Urinary bladder (tissue), 4 donors: ENCODE data around the gene SLC16A4. TPM values are rescaled to one million over a fixed set of nuclear protein-coding genes. Genes with fewer than 3 reads are reported as not detected.
"Not testable (repeated sequence)": the region's sequence is repeated elsewhere in the genome, so short reads cannot be mapped to it uniquely, and the experiment has no call there.

ENCODE experiments used
- DNase-seq: peaks from one replicate; pipeline ENCODE4 v3.0.0-alpha.2; 2015; ENCODE audit errors: extremely low spot score
- H3K27ac ChIP-seq: one replicate; pipeline ENCODE4 v1.5.1; 2013; ENCODE audit warnings: low read depth, mild to moderate bottlenecking, moderate library complexity
- H3K36me3 ChIP-seq: one replicate; pipeline ENCODE4 v1.6.1; 2013; ENCODE audit warnings: mild to moderate bottlenecking, moderate library complexity; ENCODE audit not compliant: insufficient read depth
- H3K4me1 ChIP-seq: one replicate; pipeline ENCODE4 v1.6.1; 2013; ENCODE audit warnings: mild to moderate bottlenecking, moderate library complexity; ENCODE audit not compliant: insufficient read depth
- H3K4me3 ChIP-seq: one replicate; pipeline ENCODE4 v1.5.1; 2013; ENCODE audit warnings: low read depth, low read length
- WGBS: extraction: QIAGEN DNeasy Blood & Tissue Kit; methylation state at CpG from one replicate; pipeline ENCODE4 v1.1.7; 2013; 5-methylcytosine and 5-hydroxymethylcytosine counted together
- polyA plus RNA-seq: library from polyadenylated mRNA; stranded (reverse); fragments of 200-250 nt; gene quantifications from one replicate; pipeline ENCODE4 v1.2.3, GENCODE V29; 2013
- total RNA-seq: library from RNA; depleted of rRNA; stranded (reverse); fragments of >200 nt; gene quantifications from one replicate; pipeline ENCODE4 v1.2.3, GENCODE V29; 2014
- donor health status: healthy with polysubstance abuse.
- donor health status: healthy.

SLC16A4 gene
- total and polyA plus RNA-seq, 2 donors: 3.6 to 15.4 TPM

DNA sequence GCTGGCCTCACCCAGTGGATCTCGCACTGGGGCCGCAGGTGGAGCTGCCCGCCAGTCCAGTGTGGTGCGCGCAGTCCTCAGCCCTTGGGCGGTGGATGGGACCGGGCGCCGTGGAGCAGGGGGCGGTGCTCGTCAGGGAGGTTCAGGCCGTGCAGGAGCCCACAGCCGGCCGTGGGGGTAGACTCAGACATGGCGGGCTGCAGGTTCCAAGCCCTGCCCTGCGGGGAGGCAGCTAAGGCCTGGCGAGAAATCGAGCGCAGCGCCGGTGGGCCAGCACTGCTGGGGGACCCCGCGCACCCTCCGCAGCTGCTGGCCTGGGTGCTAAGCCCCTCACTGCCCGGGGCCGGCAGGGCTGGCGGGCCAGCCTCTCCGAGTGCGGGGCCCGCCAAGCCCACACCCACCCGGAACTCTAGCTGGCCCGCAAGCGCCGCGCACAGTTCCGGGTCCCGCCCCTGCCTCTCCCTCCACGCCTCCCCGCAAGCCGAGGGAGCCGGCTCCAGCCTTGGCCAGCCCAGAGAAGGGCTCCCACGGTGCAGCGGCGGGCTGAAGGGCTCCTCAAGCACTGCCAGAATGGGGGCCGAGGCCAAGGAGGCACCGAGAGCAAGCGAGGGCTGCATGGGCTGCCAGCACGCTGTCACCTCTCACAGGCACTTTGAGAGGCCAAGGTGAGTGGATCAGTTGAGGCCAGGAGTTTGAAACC is 5.6 kb upstream of the SLC16A4 start:
- not testable (repeated sequence) for H3K4me1 ChIP-seq, H3K36me3 ChIP-seq, H3K4me3 ChIP-seq, H3K27ac ChIP-seq, DNase-seq
- 96% methylated on average over 48 of the region's 48 CpGs for WGBS

DNA sequence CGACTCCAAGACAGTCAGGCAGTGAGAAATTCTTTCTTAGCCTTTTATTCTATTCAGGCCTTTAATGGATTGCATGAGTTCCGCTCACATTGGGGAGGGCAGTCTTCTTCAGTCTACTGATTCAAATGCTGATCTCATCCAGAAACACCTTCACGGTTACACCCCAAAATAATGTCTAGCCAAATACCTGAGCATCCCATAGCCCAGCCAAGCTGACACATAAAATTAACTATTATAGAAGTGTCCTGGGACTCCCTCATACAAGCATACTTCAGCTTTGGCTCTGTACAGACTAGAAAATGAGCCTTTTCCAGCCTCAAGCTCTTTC is 3.6 kb upstream of the SLC16A4 start:
- H3K36me3 ChIP-seq: no peaks in the 10 kb centered on the region
- no peak for DNase-seq
- H3K27ac ChIP-seq: no peak overlapping the region
- 94% methylated on average over 3 of the region's 3 CpGs for WGBS
- H3K4me3 ChIP-seq: no peak overlapping the region
- no peaks in the 10 kb centered on the region for H3K4me1 ChIP-seq

DNA sequence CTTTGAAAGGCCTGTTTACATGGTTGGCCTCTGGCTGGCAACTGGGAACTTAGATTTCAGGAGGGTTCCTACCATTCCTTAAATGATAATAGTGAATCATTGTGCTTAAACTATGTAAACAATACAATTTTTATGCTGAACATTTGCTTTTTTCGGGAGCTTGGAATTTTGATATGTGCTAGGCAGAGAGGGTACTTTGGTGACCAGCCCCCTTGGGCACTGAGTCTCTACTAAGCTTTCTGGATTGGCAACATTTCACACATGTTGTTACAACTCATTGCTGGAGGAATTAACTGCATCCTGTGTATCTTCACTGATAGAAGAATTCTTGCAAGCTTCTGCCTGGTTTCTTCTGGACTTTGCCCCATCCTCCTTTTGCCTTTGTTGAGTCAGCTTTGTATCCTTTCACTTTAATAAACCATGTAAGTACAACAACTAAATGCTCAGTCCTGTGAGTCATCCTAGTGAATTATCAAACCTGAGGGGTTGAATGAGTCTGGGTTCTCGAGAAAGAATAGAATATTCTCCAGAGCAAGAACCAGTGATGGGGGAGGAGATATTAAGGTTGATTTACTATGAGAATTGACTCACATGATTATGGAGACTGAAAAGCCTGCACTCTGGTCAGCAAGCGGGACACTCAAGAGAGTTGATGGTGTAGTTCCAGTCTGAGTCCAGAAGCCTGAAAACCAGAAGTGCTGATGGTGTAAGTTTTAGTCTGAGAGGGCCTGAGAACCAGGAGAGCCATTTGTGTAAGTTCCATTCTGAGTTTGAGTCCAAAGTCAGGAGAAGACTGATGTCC is 3.1 kb upstream of the SLC16A4 start:
- WGBS: 58% methylated on average over 3 of the region's 3 CpGs
- H3K27ac ChIP-seq: no peak overlapping the region
- no peaks in the 10 kb centered on the region for H3K36me3 ChIP-seq
- no peak for DNase-seq
- no peaks in the 10 kb centered on the region for H3K4me1 ChIP-seq
- H3K4me3 ChIP-seq: no peak overlapping the region

DNA sequence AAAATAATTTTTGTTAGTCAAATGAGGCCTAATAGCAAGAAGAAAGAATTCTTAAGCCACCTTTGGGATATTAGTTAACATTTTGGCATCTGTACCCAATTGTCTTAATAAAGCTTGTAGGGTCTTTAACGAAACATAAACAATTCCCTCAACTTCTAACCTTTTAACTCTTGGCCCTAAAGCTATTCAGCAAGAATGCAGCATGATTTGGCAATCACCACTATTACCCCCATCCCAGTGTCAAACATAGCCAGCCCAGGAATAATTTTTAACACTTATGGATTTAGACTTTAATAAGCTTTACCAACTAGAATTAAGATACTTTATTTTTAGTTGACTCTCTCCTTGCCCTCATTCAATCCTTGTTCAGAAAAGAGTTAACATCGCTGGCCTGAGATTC is 2.5 kb upstream of the SLC16A4 start:
- Histone ChIP-seq H3K36me3 (no peaks in the 10 kb centered on the region), H3K4me1 (no peaks in the 10 kb centered on the region), H3K4me3 (no peak overlapping the region), H3K27ac (no peak overlapping the region)
- DNase-seq: no peak
- WGBS: 65% methylated on average over 2 of the region's 2 CpGs

DNA sequence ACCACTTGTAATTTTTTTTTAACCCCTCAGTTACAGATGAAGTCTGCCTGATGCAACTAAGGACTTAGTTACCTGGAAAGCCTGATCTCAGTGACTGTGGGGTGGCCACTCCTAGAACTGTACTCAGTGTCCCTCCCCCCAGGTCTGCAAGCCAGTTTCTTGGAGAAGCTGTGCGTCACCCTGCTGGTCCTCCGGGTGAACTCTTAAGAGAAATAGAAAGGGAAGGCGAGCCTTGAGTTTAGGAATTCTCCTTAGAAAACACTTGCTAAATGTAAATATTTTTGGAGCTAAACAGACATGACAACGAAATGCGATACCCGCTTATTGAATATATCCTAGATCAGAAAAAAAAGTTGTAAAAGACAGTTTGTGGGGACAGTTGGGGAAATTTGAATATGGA is 730 bp downstream of the SLC16A4 start:
- 49% methylated on average over 6 of the region's 6 CpGs for WGBS

DNA sequence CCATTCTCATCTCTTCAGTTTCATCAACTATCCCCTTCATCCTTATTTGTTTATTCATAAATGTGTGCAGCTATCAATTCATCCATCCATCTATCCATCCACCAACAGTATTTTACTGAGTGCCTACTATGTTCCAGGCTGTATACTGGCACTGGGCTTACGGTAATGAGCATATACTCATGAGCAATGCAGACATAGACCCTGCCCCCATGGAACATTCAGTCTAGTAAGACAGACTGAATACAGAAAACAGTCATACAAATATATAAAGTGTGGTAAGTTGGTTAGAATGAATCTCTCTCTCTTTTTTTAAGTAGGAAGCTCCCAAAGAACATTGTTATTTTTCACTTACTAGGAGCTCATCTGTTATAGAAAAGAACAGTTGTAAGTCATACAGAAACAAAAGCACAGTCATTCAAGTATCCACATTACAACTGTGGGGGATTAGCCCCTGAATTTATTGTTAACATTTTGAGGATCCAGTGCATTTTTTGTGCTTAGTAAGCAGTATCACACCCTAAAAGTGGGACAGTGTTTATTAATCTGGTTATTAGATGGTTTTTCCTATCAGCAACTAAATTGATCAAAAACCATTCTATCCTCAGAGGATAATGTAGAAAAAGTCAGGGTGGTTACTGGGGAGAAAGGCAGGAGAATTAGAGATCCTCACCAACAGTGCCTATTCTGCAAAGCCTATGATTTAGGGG is 3.6 kb downstream of the SLC16A4 start:
- WGBS: 100% methylated on average over 1 of the region's 1 CpG
- Histone ChIP-seq H3K36me3 (no peaks in the 10 kb centered on the region), H3K4me1 (no peaks in the 10 kb centered on the region), H3K27ac (no peak overlapping the region), H3K4me3 (no peak overlapping the region)
- DNase-seq: no peak

More for the DNA sequence above, 730 bp downstream of the SLC16A4 start:
- Histone ChIP-seq H3K4me3 (no peak overlapping the region), H3K27ac (no peak overlapping the region), H3K36me3 (no peaks in the 10 kb centered on the region), H3K4me1 (no peaks in the 10 kb centered on the region)
- no peak for DNase-seq

DNA sequence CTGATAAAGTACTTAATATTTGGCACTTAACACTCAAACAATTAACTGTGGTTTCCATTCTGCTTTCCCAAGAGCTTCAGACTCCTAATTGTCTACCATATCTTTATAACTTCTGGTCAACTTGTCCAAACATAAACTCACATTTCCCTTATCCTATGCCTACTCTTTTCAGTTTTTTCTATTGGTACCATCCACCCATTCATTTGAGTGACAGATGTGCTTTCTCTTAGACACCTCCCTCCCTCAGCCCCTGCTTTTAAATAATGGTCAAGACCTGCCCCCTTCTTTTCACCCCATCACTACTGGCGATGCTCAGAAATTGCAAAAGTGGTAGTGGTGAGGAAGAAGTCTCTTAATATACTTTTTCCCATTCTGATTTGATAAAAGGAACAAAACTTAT is 5.5 kb downstream of the SLC16A4 start:
- no peak overlapping the region for H3K4me3 ChIP-seq
- no peak for DNase-seq
- WGBS: 98% methylated on average over 1 of the region's 1 CpG
- no peaks in the 10 kb centered on the region for H3K4me1 ChIP-seq
- no peak overlapping the region for H3K27ac ChIP-seq
- H3K36me3 ChIP-seq: no peaks in the 10 kb centered on the region

DNA sequence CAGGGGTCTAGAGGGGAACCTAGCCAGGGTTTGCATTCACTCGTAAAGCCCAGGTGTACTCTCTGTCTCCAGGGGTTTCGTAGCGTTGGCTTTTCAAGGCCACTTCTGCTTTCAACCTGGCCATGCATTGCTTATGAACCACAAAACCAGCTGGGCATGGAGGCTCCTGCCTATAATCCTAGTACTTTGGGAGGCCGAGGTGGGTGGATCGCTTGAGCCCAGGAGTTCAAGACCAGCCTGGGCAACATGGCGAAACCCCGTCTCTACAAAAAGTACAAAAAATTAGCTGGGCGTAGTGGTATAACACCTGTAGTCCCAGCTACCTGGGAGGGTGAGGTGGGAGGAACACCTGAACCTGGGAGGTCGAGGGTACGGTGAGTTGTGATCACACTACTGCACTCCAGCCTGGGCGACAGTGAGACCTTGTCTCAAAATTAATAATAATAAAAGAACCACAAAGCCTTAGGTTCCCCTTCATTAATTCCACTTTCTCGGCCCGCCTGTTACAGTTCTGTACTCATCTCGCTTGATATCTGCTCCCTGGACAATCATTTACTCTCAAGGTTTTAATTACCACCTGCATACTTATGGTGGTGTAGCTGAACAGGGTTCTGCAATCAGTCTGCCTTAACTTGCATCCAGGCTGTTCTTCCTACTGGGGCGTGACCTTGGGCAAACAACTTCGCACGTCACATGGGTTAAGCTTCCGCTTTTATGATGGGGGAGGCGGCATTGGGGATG is 6.1 kb downstream of the SLC16A4 start:
- no peak for DNase-seq
- Histone ChIP-seq H3K4me1 (no peaks in the 10 kb centered on the region), H3K4me3 (no peak overlapping the region), H3K36me3 (no peaks in the 10 kb centered on the region), H3K27ac (no peak overlapping the region)
- 94% methylated on average over 19 of the region's 19 CpGs for WGBS

DNA sequence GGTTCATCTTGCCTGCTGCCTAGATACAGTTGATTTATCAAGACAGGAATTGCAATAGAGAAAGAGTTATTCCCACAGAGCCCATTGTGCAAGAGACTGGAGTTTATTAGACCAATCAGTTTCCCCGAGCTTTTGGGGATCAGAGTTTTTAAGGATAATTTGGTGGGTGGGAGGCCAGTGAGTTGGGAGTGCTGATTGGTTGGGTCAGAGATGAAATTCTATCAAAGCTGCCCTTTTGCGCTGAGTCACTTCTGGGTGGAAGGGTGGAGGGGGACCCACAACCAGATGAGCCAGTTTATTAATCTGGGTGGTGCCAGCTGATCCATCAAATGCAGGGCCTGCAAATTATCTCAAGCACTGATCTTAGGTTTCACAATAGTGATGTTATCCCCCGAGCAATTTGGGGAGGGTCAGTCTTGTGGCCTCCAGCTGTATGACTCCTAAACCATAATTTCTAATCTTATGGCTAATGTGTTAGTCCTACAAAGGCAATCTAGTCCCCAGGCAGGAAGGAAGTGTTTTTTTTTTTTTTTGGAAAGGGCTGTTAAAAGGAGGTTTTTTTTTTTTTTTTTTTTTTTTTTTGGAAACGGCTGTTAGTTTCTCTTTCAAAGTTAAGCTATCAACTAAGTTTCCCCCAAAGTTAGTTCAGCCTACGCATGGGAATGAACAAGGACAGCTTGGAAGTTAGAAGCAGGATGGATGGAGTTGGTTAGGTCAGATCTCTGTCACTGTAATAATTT is 7.4 kb downstream of the SLC16A4 start:
- no peaks in the 10 kb centered on the region for H3K4me1 ChIP-seq
- no peak for DNase-seq
- no peaks in the 10 kb centered on the region for H3K36me3 ChIP-seq
- no peak overlapping the region for H3K4me3 ChIP-seq
- 55% methylated on average over 5 of the region's 5 CpGs for WGBS
- H3K27ac ChIP-seq: no peak overlapping the region

DNA sequence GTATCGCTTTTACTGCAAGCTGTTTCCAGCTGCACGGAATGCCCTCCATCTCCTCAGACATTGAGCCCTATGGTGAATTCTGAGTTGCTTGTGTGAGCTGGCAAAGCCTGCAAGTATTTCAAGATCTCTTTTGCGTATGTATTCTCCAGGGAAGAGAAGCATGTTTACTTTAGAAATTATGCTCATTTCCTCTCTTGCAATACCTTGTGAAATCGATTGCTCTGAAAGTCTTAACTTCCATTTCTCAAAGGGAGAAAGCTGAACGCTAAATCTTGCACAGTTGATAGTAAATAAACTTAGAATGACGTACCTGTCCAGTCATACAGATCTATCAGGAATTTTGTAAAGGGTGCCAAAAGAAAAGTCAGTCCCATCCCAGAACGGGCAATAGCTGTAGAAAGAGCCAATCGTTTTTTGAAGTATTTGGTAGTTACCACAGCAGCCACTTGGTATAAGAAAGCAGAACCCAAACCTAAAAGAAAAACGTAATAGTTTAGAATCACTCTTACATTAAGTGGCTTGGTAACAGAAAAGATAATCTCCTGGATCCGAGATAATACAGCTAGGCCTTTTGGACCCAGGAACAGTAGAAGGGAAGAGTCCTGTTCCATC is 10.0 kb downstream of the SLC16A4 start:
- Histone ChIP-seq H3K36me3 (no peaks in the 10 kb centered on the region), H3K27ac (no peak overlapping the region), H3K4me3 (no peak overlapping the region), H3K4me1 (no peaks in the 10 kb centered on the region)
- no peak for DNase-seq
- 68% methylated on average over 10 of the region's 10 CpGs for WGBS

DNA sequence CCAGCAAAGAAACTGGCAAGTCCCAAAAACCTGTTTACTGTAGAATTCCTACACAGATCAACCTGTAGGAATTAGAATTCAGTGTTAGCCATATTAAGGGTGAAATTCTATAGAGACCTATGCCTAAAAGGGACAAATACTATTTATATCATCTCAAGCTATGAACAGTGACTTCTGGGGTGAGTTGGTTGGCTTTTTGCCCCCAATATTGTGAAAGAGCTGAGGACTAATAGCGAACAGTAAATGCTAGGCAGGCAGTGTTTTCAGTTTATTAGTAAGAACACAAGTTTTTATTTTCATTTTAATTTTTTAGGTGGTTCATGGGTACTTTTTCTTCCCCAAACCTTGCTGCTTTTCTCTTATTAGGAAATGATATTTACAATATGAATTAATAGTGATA is 15.3 kb downstream of the SLC16A4 start:
- Histone ChIP-seq H3K4me3 (no peak overlapping the region), H3K36me3 (no peaks in the 10 kb centered on the region), H3K27ac (no peak overlapping the region), H3K4me1 (no peaks in the 10 kb centered on the region)
- WGBS: 99% methylated on average over 1 of the region's 1 CpG
- DNase-seq: no peak

DNA sequence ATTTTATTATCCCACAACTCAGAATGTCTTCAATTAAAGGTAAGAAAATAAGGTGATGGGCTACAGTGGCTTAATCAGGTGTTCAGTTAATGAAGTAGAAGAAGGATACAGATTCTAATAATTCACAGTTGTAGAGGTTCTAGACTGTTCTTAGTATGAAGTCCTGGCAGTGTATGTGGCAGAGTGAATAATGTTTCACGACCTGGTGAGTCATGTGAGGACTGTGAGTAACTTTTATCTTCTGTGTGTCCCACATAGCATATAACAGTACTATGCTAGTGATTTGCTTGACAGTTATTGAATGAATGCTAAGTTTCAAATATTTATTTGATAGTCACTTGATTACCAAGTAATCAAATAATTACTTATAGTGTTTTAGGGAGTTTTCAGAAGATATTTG is 20.0 kb downstream of the SLC16A4 start:
- WGBS: 29% methylated on average over 1 of the region's 1 CpG
- DNase-seq: no peak
- Histone ChIP-seq H3K4me1 (no peaks in the 10 kb centered on the region), H3K36me3 (peaks cover 2% of the 10 kb centered on the region), H3K4me3 (no peak overlapping the region), H3K27ac (no peak overlapping the region)

DNA sequence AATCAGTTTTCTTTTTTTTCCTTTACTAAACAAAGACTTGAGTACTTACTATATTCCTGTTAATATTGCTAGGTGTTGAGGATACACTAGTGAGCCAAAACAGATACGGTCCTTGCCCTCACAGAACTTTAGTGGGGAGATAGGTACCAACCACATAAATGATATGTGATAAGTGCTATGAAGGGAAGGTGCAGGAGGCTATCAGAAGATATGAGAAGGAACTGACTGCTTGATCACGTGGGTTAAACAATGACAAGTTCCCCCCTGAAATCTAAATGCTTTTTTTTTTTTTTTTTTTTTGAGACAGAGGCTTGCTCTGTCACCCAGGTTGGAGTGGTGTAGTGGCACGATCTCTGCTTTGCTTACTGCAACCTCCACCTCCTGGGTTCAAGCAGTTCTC is 26.6 kb downstream of the SLC16A4 start:
- WGBS: 96% methylated on average over 3 of the region's 3 CpGs
- no peaks in the 10 kb centered on the region for H3K4me1 ChIP-seq
- H3K36me3 ChIP-seq: peaks cover 6% of the 10 kb centered on the region
- DNase-seq: no peak
- no peak overlapping the region for H3K4me3 ChIP-seq
- no peak overlapping the region for H3K27ac ChIP-seq
